GM19193 (cell line): ENCODE results near the gene RASAL1.

Experiments used
- POLR2A ChIP-seq: IDR thresholded peaks from 4 replicates; pipeline ENCODE4 v1.6.1; 2011; ENCODE audit not compliant: insufficient read depth, insufficient read length; ENCODE audit errors: extremely low read depth

Gene RASAL1

DNA sequence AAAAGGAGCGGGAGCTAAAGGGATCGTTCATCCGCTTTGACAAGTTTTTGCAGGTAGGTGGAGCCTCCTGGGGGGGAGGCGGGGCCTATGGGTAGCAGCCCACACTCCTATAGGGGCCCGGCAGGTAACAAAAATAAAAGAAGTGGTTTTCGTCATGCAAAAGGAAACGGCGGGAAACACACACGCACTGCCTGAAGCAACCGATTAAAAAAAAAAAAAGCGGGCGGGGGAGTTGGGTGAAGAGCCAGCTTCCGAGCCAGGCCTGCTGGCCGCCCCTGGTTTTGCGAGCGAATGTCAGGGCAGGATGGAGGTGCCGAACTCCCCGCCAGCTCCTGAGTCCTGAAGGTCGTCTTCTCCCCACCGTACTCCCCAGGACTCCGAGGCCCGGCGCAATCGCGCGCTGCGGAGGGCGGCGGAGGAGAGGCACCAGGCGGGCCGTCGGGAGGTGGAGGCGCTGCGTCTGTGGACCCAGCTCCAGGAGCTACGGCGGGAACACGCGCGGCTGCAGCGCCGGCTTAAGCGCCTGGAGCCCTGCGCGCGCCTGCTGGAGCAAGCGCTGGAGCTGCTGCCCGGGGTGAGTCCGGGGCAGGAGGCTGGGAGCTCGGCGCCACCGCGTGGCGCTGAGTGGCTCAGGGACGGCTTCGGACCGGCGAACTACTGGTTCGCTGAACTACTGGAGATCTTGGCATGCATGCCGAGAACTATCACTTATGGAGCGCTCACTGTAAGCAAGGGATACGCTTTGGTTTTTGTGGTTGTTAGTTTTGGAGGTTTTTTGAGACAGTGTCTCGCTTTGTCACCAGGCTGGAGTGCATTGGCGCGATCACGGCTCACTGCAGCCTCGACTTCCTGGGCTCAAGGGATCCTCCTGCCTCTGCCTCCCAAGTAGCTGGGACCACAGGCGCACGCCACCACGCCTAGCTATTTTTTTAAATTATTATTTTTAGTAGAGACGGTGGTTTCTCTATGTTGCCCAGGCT is 17.6 kb upstream of the RASAL1 start:
- TF ChIP-seq POLR2A = no peak

GRCh38 chr12:113152196-113152834 is 16.8 kb upstream of the RASAL1 start:
- TF ChIP-seq POLR2A = no peak

- no peak for TF ChIP-seq POLR2A
Measured at GRCh38 chr12:113151655-113152054, 16.1 kb upstream of the RASAL1 start.

GRCh38 chr12:113149361-113150150 is 14.0 kb upstream of the RASAL1 start, which contains the start of gene CFAP73:
TSS of gene CFAP73 (plus strand) at chr12:113149724. CDS start at chr12:113149858, 134 bp downstream.
- TF ChIP-seq POLR2A = no peak

GRCh38 chr12:113146999-113147398 is 11.4 kb upstream of the RASAL1 start:
- no peak for TF ChIP-seq POLR2A

- TF ChIP-seq POLR2A = no peak
Measured at GRCh38 chr12:113145720-113146551, 10.4 kb upstream of the RASAL1 start.

DNA sequence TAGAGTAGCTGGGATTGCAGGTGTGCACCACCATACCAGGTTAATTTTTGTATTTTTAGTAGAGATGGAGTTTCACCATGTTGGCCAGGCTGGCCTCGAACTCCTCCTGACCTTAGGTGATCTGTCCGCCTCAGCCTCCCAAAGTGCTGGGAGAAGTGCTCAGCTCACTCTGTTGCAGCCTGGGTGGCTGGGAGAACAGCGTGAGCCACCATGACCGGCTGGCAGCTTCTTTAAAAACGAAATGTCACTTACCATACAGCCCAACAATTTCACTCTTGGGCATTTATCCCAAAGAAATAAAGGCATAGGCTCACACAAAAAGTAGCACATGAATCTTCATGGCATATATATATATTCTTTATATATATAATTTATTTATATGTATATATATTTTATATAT is 9.2 kb upstream of the RASAL1 start:
- no peak for TF ChIP-seq POLR2A

DNA sequence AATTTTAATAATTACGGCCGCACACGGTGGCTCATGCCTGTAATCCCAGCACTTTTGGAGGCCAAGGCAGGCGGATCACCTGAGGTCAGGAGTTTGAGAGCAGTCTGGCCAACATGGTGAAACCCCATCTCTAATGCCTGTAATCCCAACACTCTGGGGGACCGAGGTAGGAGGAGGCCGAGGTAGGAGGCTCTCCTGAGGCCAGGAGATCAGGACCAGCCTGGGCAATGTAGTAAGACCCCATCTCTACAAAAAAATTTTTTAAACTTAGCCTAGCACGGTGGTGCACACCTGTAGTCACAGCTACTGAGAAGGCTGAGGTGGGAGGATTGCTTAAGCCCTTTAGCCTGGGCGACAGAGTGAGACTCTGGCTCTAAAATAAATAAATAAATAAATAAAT is 8.4 kb upstream of the RASAL1 start:
- no peak for TF ChIP-seq POLR2A

DNA sequence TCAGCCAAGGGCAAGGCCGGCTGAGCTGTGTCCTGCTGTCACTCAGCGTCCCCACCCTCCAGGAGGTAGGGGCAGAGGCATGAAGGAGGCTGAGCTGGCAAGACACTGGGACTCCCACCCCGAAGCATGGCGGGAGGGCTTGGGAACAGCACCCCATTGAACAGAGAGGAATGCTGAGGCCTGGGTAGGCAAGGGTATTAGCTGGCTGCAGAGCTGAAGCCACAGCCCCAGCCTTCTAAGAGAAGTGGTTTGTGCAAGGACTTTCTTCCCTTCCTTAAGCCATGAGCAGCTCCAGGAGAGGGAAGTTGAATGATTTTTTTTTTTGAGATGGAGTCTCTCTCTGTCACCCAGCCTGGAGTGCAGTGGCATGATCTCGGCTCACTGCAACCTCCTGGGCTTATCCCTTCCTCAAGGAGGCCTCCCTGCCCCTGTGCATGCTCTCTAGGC is 7.3 kb upstream of the RASAL1 start:
- no peak for TF ChIP-seq POLR2A

DNA sequence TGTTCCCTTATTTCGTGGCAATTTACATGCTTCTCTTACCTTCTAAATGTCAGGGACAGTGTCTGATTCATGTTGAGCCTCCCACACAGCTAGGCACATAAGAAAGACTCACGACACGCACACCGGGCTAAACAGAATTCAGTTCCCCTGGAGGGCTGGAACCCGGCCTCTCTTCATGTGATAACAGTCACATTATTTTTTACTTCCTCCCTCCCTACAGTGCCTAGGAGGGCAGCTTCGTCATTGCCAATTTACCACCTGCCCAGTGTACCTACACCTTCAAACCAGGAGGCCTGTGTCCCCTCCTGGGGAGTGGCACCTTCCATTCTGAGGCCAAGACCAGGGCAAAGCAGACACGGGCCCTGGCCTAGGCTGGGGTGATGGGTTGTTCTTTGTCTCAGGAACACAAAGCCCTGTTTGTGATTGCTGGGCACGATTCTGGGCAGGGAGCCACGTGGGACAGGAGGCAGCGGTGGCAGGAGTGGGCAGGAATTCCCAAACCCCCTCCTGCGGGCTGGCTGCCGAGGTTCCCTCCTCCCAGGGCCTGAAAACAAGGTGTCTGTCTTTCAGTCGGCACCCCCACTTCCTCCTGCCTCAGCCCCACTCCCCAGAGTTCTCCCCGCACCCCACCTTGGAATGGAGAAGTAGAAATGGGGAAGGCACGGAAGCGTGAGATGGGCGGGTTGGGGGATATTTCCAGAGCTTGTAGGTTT is 6.8 kb upstream of the RASAL1 start:
- no peak for TF ChIP-seq POLR2A

- no peak for TF ChIP-seq POLR2A
Measured at GRCh38 chr12:113140706-113141105, 5.1 kb upstream of the RASAL1 start.

DNA sequence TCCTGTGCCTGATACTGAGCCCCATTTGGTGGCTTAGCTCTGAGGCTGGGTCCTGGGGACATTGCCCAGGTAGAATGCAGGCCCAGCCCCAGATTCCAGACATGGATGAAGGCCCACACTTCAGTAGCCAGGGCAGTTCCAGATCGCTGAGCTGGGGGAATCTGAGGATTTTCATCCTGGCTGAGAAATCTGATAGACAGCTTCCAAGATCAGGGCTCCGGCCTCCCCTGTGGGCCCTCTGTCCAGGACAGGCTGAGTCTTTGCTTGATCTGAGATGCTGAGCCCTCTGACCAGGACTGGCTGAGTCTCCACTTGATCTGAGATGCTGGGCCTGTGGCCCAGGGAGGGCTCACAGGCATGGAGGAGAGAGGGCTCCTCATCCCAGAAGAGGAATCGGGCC is 3.3 kb upstream of the RASAL1 start:
- no peak for TF ChIP-seq POLR2A
